ENCODE data around the gene TMEM184A. TPM values are rescaled to one million over a fixed set of nuclear protein-coding genes. Genes with fewer than 3 reads are reported as not detected.

TMEM184A gene
- total and polyA plus RNA-seq, 2 of the 8 experiments (the other 6 are each of a cell fraction or from before 2014, with no cell fraction given), result 1.8 to 2.1 TPM

GRCh38 chr7:1529383-1530116 lies 26.5 kb downstream of the TMEM184A start:
- Histone ChIP-seq H3K18ac (ENCODE audit: extremely low read depth, low read length) (no peak overlapping the region), H2AFZ (ENCODE audit: low read length) (no peak overlapping the region), H3K4me1 (replicated peaks in 1 of 4; ENCODE audit: control insufficient read depth in 3 of 4, insufficient read depth in 4 of 4, low read length in 3 of 4) (peaks cover 4 to 26% (median 14%) of the 10 kb centered on the region in 4 experiments), H2BK20ac (ENCODE audit: low read length) (no peak overlapping the region), H2BK5ac (ENCODE audit: low read depth, low read length) (no peak overlapping the region), H2BK120ac (replicated peaks; ENCODE audit: low read depth, low read length) (no peak overlapping the region), H3K9ac (replicated peaks in 1 of 4; ENCODE audit: extremely low read depth in 1 of 4, low read depth in 3 of 4, low read length in 3 of 4) (no peak overlapping the region), H3K27me3 (replicated peaks in 1 of 4; ENCODE audit: control insufficient read depth in 3 of 4, extremely low read depth in 1 of 4, insufficient read depth in 3 of 4, low read length in 3 of 4) (no peaks in the 10 kb centered on the region; a peak in 2 of 7 replicates), H3K27ac (ENCODE audit: low read depth, low read length) (no peak overlapping the region; the same call in 1 of the 2 replicates), H3K4me2 (ENCODE audit: insufficient read depth in 1 of 2, low read depth in 2 of 2, low read length in 2 of 2) (no peak overlapping the region), H4K8ac (ENCODE audit: extremely low read depth, insufficient read depth, low read length) (peak overlapping the region; percentile 62), H4K91ac (replicated peaks; ENCODE audit: insufficient read length, low read length) (peak overlapping the region; percentile 53), H3K9me3 (ENCODE audit: insufficient read depth in 2 of 2, low read depth in 1 of 2, low read length in 1 of 2) (no peaks in the 10 kb centered on the region), H3K23me2 (ENCODE audit: low read depth, low read length) (peaks cover 6% of the 10 kb centered on the region; the same call in 1 of the 2 replicates), H2BK15ac (ENCODE audit: low read length) (no peak overlapping the region), H2BK12ac (ENCODE audit: low read depth, low read length) (0 out of 2 replicates have a peak overlapping the region, but pooled peaks have one; percentile 27), H3K4ac (replicated peaks; ENCODE audit: insufficient read length, low read depth, low read length) (no peak overlapping the region), H4K20me1 (replicated peaks in 1 of 2; ENCODE audit: control insufficient read depth in 1 of 2, insufficient read depth in 2 of 2, low read length in 2 of 2) (peaks cover 6 to 12% of the 10 kb centered on the region in 2 experiments), H3K23ac (ENCODE audit: insufficient read length) (no peak overlapping the region), H3K56ac (replicated peaks; ENCODE audit: insufficient read length, low read depth, low read length) (no peak overlapping the region), H3K36me3 (ENCODE audit: control insufficient read depth in 2 of 4, insufficient read depth in 4 of 4, low read length in 3 of 4) (no peaks in the 10 kb centered on the region), H3K79me1 (ENCODE audit: low read depth, low read length) (peaks cover 17% of the 10 kb centered on the region), H2AK5ac (ENCODE audit: low read depth, low read length) (no peak overlapping the region), H3K79me2 (ENCODE audit: control insufficient read depth in 1 of 2, insufficient read depth in 2 of 2, low read length in 2 of 2) (peaks cover 0 to 33% of the 10 kb centered on the region in 2 experiments; a peak in 3 of 4 replicates), H3K4me3 (ENCODE audit: extremely low read depth in 1 of 4, insufficient read depth in 2 of 4, low read depth in 3 of 4, low read length in 4 of 4) (no peak overlapping the region), H4K5ac (ENCODE audit: insufficient read length, low read depth, low read length) (no peak overlapping the region), H3K14ac (ENCODE audit: insufficient read length) (no peak overlapping the region)
- TF ChIP-seq BCL11A (IDR thresholded peaks at IDR 0.05; ENCODE audit: low read depth in 2 of 2, low read length in 2 of 2) (no peak), CEBPB (IDR thresholded peaks at IDR 0.05; ENCODE audit: low read depth, low read length) (no peak), EP300 (IDR thresholded peaks at IDR 0.05; ENCODE audit: borderline replicate concordance in 1 of 2, low read depth in 2 of 2, low read length in 2 of 2) (no peak), RXRA (IDR thresholded peaks at IDR 0.05; ENCODE audit: insufficient read depth, low read depth, low read length) (no peak)
- ChIA-PET CTCF (ENCODE audit: partially characterized antibody) (interaction anchor here (0.8 to 1.6 kb wide), 6 partner anchors 16 to 305 kb away, joined by 3 to 5 read pairs (median 3); partner anchors contain the start of gene TMEM184A), POLR2A (ENCODE audit: partially characterized antibody) (interaction anchor here (0.8 to 1.6 kb wide), 3 partner anchors 20 to 25 kb away, joined by 3 to 4 read pairs (median 4); no protein-coding TSS in a partner anchor)
- 75% methylated on average over 18 of the region's 21 CpGs; no CpG with 5 or more reads in 1 of the 2 experiments for WGBS, 2 experiments (ENCODE audit: extremely low coverage in 1 of 2, insufficient coverage in 1 of 2, insufficient read length in 1 of 2, insufficient replicate concordance in 2 of 2, low coverage in 1 of 2, low lambda C conversion rate in 2 of 2, missing lambda C conversion rate in 1 of 2)
- DNase-seq (ENCODE audit: low read depth in 1 of 2, low spot score in 2 of 2), result no peak
- FAIRE-seq, result no peak
